ENCODE results near the gene RNF144B. TPM values are rescaled to one million over a fixed set of nuclear protein-coding genes. Genes with fewer than 3 reads are reported as not detected.

The RNF144B gene
- total and polyA plus RNA-seq, 2 donors (not counting 1 experiment from before 2014, with no cell fraction given) = 0.61 to 0.83 TPM

DNA sequence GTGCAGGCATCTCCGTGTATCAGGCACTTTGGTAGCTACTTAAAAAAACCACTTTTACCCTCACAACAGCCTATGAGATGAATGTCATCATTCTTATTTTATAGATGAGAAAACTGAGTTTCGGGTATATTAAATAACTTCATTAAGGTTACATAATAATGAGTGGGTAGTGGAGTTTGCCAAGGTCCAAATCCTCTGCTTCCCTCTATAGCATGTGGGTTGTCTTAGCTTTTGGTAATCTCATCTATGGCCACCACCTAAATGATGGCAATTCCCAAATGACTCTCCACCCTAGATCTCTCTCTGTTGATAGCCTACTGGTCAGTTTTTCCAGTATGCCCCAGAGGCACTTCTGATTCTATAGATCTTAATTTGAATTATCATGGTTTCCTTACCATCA is 3.7 kb upstream of the RNF144B start:
- Histone ChIP-seq H3K36me3 (ENCODE audit: control insufficient read depth, insufficient read depth, low read length) (no peaks in the 10 kb centered on the region), H3K4me3 (replicated peaks in 1 of 4; ENCODE audit: control extremely low read depth in 1 of 4, insufficient read depth in 1 of 4, low read depth in 3 of 4, low read length in 4 of 4) (no peak overlapping the region), H3K4me2 (ENCODE audit: extremely low read depth, insufficient read depth, low read length) (no peak overlapping the region), H3K79me2 (ENCODE audit: control insufficient read depth, insufficient read depth, low read length) (no peaks in the 10 kb centered on the region), H3K9ac (ENCODE audit: insufficient read depth, low read length) (no peak overlapping the region), H3K9me3 (ENCODE audit: control insufficient read depth, insufficient read depth, low read depth, low read length) (no peaks in the 10 kb centered on the region), H4K20me1 (ENCODE audit: control insufficient read depth, extremely low read depth, insufficient read depth, low read length) (no peaks in the 10 kb centered on the region), H3K4me1 (ENCODE audit: control insufficient read depth, extremely low read depth, insufficient read depth, low read length) (peaks cover 4% of the 10 kb centered on the region), H2AFZ (ENCODE audit: low read length) (no peak overlapping the region), H3K27ac (ENCODE audit: insufficient read depth, low read length) (no peak overlapping the region), H3K27me3 (ENCODE audit: control insufficient read depth, insufficient read depth, low read length) (no peaks in the 10 kb centered on the region)
- TF ChIP-seq EZH2 (IDR thresholded peaks at IDR 0.05; ENCODE audit: low read length, missing control alignments) = no peak
- TF ChIP-seq, protein P1, sequence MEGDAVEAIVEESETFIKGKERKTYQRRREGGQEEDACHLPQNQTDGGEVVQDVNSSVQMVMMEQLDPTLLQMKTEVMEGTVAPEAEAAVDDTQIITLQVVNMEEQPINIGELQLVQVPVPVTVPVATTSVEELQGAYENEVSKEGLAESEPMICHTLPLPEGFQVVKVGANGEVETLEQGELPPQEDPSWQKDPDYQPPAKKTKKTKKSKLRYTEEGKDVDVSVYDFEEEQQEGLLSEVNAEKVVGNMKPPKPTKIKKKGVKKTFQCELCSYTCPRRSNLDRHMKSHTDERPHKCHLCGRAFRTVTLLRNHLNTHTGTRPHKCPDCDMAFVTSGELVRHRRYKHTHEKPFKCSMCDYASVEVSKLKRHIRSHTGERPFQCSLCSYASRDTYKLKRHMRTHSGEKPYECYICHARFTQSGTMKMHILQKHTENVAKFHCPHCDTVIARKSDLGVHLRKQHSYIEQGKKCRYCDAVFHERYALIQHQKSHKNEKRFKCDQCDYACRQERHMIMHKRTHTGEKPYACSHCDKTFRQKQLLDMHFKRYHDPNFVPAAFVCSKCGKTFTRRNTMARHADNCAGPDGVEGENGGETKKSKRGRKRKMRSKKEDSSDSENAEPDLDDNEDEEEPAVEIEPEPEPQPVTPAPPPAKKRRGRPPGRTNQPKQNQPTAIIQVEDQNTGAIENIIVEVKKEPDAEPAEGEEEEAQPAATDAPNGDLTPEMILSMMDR (conservative IDR thresholded peaks at IDR 0.05 in 1 of 2, IDR thresholded peaks at IDR 0.05 in 1 of 2; ENCODE audit: low read depth in 1 of 2, low read length in 2 of 2) = no peak
- DNase-seq (ENCODE audit: low read depth in 2 of 2) = no peak

DNA sequence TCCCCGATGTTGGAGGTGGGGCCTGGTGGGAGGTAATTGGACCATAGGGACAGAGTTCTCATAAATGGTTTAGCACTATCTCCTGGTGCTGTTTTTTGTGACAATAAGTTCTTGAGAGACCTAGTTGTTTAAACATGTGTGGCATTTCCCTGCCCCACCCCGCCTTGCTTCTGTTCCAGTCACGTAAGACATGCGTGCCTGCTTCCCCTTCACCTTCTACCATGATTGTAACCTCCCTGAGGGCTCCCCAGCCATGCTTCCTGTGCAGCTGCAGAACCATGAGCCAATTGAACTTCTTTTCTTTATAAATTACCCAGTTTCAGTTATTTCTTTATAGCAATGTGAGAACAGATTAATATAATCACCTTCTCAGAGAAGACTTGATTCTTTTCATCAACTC is 2.5 kb upstream of the RNF144B start:
- H3K4me1 ChIP-seq (ENCODE audit: control insufficient read depth, extremely low read depth, insufficient read depth, low read length) = peaks cover 6% of the 10 kb centered on the region
- H3K36me3 ChIP-seq (ENCODE audit: control insufficient read depth, insufficient read depth, low read length) = no peaks in the 10 kb centered on the region
- no peak overlapping the region for H3K27ac ChIP-seq (ENCODE audit: insufficient read depth, low read length)
- H3K79me2 ChIP-seq (ENCODE audit: control insufficient read depth, insufficient read depth, low read length) = no peaks in the 10 kb centered on the region
- DNase-seq (ENCODE audit: low read depth in 2 of 2) = no peak
- no peaks in the 10 kb centered on the region for H3K27me3 ChIP-seq (ENCODE audit: control insufficient read depth, insufficient read depth, low read length)
- H3K4me3 ChIP-seq (replicated peaks in 1 of 4; ENCODE audit: control extremely low read depth in 1 of 4, insufficient read depth in 1 of 4, low read depth in 3 of 4, low read length in 4 of 4) = no peak overlapping the region
- H3K9ac ChIP-seq (ENCODE audit: insufficient read depth, low read length) = no peak overlapping the region
- H3K4me2 ChIP-seq (ENCODE audit: extremely low read depth, insufficient read depth, low read length) = no peak overlapping the region
- TF ChIP-seq, protein P1 (conservative IDR thresholded peaks at IDR 0.05 in 1 of 2, IDR thresholded peaks at IDR 0.05 in 1 of 2; ENCODE audit: low read depth in 1 of 2, low read length in 2 of 2) = no peak
- TF ChIP-seq EZH2 (IDR thresholded peaks at IDR 0.05; ENCODE audit: low read length, missing control alignments) = no peak
- H4K20me1 ChIP-seq (ENCODE audit: control insufficient read depth, extremely low read depth, insufficient read depth, low read length) = no peaks in the 10 kb centered on the region
- H2AFZ ChIP-seq (ENCODE audit: low read length) = no peak overlapping the region
- no peaks in the 10 kb centered on the region for H3K9me3 ChIP-seq (ENCODE audit: control insufficient read depth, insufficient read depth, low read depth, low read length)

DNA sequence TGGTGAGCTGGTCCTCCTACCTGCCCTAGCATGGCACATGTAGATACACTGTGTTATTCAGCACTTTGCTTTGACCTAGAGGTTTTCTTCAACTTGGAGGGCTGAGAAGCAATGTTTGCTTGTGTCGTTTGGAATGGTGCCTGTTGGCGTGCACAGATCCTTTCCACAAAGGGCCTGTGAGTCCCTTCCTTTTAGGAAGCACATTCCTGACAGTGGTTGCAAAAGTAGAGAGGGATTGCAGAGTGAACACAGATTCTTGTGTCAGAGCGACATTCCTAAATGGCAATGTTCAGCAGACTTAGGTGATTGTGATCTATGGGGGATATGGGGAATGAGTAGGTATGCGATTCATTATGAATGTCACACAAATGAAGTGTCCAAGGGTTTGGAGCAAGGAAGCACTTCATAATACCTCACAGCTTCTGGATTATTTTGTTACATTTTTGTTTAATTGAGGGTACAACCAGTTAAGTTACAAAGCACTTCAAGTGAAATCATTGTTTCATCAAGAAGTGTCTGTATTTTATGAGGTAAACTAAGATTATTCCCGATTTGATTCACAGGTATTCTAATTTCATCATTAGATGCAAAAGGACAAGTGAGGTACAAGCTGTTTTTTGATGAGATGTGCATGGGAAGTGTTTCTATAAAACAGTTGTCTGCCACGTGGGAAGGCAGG is 713 bp upstream of the RNF144B start:
- H3K27me3 ChIP-seq (ENCODE audit: control insufficient read depth, insufficient read depth, low read length) = no peaks in the 10 kb centered on the region
- H4K20me1 ChIP-seq (ENCODE audit: control insufficient read depth, extremely low read depth, insufficient read depth, low read length) = no peaks in the 10 kb centered on the region
- no peaks in the 10 kb centered on the region for H3K79me2 ChIP-seq (ENCODE audit: control insufficient read depth, insufficient read depth, low read length)
- H3K9me3 ChIP-seq (ENCODE audit: control insufficient read depth, insufficient read depth, low read depth, low read length) = no peaks in the 10 kb centered on the region
- H3K27ac ChIP-seq (ENCODE audit: insufficient read depth, low read length) = no peak overlapping the region
- no peak overlapping the region for H3K9ac ChIP-seq (ENCODE audit: insufficient read depth, low read length)
- no peak overlapping the region for H2AFZ ChIP-seq (ENCODE audit: low read length)
- no peaks in the 10 kb centered on the region for H3K36me3 ChIP-seq (ENCODE audit: control insufficient read depth, insufficient read depth, low read length)
- H3K4me2 ChIP-seq (ENCODE audit: extremely low read depth, insufficient read depth, low read length) = no peak overlapping the region
- no peak for TF ChIP-seq EZH2 (IDR thresholded peaks at IDR 0.05; ENCODE audit: low read length, missing control alignments)
- TF ChIP-seq, protein P1 (conservative IDR thresholded peaks at IDR 0.05 in 1 of 2, IDR thresholded peaks at IDR 0.05 in 1 of 2; ENCODE audit: low read depth in 1 of 2, low read length in 2 of 2) = no peak
- peaks cover 8% of the 10 kb centered on the region for H3K4me1 ChIP-seq (ENCODE audit: control insufficient read depth, extremely low read depth, insufficient read depth, low read length)
- H3K4me3 ChIP-seq (replicated peaks in 1 of 4; ENCODE audit: control extremely low read depth in 1 of 4, insufficient read depth in 1 of 4, low read depth in 3 of 4, low read length in 4 of 4) = peak overlapping the region in 1 of 4 experiments; percentile 72
- peak; percentile 28 to 42 for DNase-seq (ENCODE audit: low read depth in 2 of 2)

Data from fibroblast of lung (primary cell).